HuH-7 (cell line): ENCODE data around the gene DRGX.

Experiments used
- DNase-seq: peaks from one replicate; pipeline ENCODE4 v3.0.0; 2011; ENCODE audit warnings: low spot score

The DRGX gene

DNA sequence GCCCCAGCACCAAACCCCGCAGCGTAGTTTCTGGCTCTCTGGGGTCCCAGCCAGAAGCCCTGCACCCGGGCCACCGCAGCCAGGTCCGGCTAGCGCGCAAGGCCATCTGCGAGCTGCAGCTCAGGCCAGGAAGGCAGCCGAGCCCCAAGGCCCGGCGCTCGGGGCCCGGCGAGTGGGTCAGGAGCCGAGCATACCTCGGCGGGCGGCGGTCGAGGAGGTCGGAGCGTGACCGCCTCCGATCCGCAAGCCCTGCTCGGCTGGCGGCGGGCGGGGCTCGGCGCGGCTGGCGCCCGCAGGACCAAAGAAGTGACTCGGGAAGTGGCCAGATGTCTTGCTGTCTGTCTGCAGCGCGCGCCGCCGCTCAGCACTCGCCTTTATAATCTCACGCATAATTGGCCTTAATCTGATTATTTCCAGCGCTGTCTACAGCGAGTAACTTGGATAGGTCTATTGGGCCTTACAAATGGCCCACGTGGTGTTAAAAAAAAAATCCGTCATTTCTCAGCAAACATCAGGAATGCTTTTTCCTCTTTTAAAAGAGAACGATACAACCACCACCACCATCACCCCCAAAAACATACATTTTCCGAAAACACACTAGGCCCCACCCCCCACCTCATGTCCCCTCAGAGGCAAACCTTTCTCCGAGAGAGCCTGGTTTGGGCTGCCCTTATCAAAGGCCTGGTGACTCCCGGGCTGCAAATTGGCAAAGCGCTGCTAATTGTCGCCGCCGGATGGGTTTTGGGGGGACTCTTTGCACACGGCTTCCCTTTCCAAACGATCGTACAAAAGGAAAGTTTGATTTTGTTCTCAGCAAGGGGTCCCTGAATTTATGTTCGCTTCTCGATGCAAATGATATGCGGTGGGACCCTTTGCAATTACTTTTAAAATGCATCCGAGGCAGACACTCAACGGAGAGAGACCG is at the start of gene DRGX:
DRGX (minus strand) TSS at position 349 of the 925 bp plus-strand sequence. CDS start 649 bp downstream, outside the sequence.
- DNase-seq: no peak

DNA sequence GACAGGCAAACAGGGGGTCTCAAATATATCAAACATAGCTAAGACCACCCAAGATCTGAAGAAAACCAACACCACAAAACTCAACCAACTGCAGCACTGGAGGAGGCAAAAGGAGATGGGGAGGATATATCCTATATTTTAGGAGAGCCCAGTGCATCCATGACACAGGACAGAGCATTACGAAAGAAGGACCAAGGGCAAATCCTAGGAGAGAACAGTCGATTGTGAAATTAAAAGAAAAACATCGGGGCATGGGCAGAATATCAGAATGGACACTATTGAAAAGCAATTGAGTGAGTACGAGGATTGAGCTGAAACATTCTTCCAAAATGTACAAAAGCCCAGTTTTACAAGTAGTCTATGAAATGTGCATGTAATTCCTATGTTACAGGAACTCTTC is 48.5 kb upstream of the DRGX start:
- no peak for DNase-seq

DNA sequence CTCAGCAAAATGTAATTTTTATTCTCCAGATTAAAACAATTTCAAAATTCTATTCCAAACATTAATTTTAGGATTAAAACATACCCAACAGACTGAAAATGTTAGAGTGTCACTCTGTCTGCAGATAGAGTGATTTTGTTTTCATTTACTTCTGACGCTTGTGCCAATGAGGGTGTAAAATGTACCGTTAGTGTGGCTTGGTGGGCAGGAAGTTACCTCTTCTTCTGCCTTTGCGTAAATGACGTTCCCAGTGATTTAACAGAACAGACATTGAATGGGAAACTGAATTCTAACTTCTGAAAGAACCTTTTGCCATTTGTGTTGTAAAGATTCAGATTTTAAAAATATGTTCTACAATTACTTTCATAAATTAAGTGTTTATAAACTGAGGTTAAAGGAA is 47.0 kb upstream of the DRGX start:
- no peak for DNase-seq

DNA sequence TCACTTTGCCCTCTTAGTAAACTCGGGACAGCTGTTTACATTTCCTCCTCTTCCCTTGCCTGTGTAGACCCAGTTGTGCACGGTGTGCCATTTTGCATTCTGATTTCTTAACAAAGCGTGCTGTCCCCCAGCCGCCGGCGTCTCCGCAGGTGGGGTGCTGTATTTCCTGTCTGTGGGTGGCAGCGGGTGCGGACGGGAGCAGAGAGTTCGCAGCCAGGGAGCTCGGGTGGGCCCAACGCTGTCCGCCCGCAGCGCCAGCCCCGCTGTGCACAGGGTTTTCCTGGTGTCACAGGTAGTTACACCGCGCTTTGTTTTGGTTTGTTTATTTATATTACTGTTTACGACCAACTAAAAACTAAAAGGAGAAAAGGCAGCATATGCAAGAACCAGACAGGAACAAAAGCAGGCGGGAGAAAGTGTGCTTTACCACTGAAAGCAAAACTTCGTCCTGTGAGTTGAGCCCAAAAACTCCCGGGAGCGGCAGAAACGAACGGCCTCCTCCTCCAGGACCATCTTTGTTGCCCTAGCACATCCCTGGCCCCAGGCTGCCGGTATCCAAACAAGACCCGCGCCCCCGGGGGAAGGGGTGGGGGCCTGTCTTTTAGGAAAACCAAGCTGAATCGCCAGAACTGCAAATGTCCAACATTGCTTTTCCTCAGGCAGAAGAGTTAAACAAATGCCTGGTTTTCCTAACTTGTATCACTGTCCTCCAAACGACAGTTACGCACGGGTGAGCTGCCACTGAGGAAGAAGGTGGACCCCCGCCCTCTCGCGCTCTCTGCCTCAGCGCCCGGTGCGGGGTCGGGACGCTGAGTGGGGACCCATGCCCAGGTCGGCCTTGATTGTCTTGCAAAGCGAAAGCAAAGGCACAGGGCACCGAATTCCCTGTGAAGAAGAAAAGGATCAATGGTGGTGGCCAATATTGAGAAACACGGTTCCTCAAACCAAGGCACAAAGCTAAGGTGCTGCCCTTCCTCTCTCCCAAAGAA is 45.9 kb upstream of the DRGX start:
- no peak for DNase-seq

DNA sequence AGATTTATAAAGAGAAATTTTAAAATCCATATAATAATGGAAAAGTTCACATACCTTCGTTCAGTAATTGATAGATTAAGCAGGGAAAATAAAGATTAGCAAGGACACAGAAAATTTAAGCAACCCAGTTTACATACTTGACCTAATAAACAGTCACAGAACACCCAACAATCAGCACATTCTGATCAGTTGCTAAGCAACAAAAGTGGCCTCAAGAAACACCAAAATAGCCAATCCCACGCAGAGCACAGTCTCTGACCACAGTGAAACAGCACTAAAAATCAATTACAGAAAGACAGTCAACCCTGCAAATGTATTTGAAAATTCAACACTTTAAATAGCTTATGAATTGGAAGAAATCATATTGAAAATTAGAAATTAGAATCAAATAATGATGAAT is 39.3 kb upstream of the DRGX start:
- no peak for DNase-seq

DNA sequence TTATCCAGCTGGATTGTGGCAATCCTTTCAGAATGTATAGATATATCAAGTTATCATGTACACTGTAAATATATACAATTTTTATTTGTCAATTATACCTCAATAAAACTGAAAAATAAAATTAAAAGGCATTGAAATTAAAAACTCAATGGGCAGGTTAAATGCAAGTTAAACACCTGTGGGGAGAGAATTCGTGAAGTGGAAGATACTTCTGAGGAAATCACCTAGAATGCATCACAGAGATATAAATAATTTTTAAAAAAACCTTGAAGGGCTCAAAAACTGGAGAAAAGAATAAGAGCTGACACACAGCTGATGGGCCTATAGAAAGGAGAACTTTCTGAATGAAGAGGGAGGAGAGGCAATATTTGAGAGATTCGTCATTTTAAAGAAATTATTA is 37.2 kb upstream of the DRGX start:
- DNase-seq: no peak

DNA sequence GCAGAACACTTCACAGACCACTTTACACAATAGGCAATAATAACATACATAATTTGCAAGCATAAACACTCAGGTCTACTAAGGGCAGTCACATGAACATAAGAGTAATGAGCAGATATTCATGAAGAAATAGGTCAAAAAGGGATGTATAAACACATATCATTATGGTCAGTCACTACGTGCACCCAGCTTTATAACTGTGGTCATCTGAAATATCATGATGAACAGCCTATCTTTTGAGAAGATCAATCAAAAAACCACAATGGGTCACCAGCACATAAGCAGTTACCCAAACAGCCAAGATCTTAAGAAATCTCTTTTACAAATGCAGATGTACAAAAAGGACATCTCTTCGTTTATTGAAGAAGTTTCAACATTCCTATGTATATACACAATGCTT is 35.5 kb upstream of the DRGX start:
- no peak for DNase-seq

DNA sequence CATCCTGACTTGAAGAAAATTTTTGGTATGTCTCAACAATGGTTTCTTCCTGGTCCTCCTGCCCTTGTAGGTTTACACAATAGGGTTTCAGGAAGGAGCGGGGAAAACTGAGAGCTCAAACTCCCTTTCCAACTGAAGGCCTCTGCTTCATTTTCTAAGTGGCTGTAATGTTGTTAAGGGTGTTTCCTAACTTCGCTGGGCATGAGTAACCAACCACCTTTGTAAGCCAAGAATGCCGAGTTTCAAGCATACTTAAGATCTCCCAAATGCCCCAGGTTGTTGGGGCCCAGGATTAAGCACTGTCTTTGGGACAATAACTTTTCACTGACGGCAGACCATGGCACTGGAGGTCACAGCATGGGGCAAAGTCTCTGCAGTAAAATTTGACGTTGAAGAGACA is 33.6 kb upstream of the DRGX start:
- DNase-seq: no peak

DNA sequence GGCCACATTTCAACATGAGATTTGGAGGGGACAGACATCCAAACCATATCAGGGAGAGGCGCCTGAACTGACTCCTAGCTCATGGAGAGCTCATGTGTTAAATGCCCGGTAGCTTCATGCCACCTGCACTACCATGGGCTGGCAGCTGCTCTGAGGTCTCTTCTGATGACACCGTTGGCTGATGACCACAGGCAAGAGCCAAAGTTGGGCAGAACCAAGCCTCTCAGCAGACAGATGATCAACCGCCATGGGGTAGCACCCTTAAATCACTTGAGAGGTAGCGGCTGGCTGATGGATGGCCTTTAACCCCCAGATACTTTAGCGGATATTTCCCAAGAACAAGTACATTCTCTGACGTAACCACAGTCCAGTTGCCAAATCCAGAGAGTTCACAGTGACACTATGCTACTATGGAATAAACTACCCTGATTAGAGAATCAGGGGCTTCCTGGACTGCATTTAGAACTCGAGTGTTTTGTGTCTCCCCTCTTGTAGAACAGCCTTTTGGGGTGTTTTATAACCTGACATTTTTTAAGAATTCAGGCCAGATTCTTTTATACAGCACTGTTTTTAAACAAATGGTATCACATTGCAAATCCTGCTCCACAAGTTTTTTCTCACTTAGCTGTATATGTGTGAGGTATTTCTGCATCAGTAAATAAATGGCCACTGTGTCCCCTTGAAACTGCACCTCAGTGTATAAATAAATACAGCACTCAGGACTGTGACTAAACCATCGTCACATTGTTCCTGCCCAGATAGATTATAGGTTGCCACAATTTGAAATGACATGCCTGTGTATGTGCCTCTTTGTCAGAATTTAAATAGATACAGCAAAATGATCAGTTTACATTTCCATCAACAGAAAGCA is 30.8 kb upstream of the DRGX start:
- no peak for DNase-seq

DNA sequence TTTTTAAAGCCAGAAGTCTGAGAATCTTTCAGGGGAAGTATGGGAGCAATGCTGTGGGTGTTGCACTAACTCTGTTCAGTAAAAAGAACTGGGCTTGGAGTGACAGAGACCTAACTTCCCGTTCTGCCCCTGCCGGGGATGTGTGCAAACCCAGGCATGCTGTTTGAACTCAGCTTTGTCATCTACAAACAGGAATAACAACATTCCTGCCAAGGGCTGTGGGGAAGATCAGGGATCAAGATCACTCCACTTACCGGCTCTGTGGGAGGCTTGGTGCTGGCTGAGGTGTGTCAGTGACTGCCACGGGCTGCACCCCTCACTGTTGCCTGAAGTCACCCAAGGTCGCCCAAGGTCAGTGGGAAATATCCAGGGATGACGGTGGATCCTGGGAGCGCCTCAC is 23.1 kb upstream of the DRGX start:
- no peak for DNase-seq

DNA sequence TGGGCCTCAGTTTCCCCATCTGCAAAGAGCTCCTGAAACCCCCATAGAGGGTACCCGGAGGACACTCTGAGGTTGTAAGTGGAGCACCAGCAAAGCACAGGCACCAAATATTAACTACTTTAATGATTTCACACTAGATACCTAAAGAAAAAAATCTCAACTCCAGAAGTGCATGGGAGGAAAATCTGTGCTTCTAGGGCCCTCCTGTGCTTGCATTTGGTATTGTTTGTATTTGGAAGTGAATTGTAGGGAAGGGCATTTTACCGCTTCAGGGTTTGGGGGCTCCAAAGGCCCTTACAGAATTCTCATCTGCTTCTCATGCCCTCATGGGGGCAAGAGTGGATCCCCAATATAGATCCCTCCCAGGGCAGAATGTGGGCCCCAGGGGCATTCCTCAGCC is 22.4 kb upstream of the DRGX start:
- no peak for DNase-seq

DNA sequence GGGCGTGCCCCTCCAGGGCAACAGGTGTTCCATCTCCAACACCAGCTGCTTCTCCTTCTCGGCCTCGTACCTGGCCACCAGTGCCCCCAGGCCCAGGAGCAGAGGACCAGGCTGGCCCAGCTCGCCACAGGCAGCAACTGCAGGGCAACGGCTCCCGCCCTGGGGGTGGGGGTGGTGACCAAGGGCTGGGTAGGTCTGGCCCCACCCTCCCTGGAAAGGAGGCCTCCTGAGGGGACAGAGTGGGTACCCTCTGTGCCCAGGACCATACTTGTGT is 22.1 kb upstream of the DRGX start:
- DNase-seq: no peak

DNA sequence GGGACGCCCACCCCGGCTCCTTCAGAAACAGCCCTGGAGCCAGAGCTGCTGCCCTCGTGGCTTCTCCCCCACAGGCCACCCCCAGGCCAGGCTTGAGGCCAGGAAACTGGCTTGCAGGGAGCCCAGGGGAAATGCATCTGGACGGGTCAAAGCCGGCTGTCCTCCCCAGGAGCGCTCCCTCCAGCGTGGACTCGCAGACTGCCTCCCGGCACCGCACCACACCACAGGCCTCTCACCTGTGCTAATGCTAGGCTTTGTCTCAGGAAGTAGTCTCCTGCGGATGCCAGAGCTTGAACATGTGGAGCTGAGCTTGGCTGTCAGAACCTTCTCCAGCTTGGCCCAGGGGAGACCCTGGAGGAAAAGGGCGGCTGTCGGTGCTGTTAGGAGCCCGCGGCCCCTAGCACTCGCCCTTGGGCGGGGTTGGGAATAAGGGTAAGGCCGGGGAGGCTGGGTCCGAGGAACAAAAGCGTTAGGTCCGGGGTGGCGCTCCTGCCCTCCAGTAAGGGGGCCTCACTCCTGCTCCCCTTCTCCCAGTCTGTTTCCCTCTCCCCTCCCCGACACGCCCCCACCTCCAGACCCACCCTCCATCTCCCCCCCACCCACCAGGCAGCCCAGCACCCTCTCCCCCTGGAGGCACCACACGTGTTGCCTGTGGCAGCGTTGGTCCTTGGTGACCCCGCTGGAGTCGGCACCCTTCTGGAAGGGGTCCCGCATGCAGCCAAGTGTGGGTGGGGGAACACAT is 21.6 kb upstream of the DRGX start:
- DNase-seq: no peak

DNA sequence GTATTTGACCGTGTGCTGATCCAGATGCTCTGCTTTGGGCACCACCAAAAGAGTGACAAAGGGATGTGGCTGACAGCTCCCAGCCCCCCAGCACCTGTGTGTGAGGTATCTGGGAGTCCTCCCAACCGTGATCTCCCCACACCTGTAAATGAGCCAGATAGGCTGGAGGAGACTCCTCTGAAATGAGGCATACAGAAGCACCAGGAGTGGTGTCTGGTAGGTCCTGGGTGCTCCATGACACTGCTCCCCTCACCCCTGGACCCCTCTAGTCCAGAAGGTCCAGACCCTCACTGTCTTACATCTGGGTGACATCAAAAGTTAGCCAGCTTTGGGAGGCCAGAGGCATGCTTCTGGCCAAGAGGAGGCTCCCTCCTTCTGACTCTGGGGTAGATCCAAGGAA is 20.0 kb upstream of the DRGX start:
- DNase-seq: no peak

DNA sequence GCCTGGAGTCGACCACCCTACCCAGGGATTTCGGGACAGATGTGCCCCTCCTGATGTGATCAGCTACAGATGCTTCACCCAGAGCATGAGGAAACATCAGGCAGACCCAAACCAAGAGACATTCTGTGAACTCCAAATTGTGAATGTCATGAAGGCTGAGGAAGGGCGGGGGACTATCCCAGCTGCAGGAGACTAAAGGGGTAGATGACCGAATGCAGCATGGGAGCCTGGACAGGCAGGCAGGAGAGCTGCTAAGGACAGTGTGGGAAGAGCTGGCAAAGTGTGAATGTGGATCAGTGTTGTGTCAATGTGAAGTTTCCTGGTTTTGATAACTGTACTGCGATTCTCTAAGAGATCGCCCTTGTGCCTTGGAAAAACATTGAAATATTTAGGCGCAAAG is 19.2 kb upstream of the DRGX start:
- no peak for DNase-seq

DNA sequence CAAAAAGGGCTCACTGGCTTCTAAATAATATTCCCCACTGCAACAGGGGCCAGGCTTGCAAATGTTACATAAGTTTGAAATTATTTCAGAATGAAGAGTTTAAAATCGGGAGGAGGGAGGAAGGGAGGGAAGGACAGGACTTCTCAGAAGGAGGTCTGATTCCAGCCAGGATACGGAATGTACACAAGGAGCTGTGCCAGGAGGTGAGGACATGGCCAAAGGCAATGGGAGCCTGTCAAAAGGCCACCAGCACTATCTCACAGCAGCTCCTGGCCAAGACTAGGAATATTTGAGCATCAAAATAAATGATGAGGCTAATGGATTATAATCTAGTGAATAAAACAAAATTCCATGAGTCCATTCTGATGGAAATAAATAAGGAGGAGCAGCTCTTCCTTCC is 18.6 kb upstream of the DRGX start:
- no peak for DNase-seq

DNA sequence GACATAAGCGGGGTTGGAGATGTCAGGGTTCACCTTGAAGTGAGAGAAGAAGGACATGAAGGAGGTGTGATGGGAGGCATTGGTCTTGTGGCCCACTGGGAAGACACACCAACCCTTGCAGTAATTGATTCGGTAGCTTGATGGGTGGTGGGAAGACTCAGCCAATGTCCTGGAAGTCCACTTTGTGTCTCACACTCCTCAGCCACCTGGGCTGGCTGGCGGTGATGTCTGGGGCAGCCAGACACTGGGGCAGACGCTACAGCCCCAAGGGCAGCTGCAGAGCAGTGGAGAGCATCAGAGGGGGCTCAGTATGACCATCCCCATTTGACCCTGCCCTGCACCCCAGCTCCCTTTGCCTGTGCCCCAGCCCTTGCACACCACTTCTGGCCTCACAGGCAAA is 16.7 kb upstream of the DRGX start:
- no peak for DNase-seq

DNA sequence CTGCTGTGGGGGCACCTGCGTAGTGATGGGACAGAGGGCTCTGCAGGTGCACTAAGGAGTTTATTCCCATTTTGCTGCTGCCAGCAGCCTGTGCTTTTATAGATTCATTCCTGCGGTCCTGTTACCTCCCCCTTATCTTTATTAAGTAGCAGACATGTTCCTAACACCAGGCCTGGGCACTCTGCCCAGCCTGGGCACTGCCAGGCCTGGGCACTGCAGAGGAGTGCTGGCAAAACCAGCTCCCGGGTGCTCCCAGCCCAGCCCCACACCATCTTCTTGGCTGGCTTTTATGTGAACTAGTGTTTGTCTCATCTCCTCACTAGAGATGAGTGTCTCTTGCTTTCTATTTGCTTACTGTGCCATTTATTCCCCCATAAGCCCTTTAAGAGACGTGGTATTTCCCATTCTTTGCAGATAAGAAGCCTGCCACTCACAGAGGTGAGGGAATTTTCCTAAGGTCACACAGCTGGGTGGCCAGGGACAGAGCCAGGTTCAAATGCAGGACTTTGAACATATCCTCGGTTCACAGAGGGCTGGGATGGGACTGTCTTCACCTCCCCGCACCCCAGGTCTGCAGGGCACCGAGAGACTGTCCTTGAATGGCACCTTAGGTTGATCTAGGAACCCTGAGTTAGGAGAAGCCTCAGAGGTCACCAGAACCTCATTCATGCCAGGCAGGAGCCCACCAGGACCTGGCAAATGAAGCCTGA is 14.6 kb upstream of the DRGX start:
- DNase-seq: no peak

DNA sequence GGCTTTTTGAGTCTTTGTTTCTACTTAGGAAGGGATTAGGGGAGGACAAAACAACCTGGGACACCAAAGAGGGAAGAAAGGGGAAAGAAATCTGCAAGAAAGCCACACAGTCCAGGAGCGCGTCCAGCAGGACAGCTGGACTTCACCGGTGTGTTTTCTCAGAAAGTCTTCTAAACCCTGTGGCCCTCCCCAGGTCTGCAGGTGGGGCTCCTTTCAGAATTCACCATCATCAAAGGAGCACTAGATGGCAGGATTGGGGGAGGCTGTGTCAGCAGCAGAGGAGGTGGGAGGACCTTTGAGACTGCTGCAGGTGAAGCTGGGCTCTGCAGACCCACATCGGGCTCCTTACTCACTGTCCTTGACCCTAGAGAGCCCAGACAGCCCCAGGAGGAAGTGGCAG is 13.9 kb upstream of the DRGX start:
- no peak for DNase-seq

DNA sequence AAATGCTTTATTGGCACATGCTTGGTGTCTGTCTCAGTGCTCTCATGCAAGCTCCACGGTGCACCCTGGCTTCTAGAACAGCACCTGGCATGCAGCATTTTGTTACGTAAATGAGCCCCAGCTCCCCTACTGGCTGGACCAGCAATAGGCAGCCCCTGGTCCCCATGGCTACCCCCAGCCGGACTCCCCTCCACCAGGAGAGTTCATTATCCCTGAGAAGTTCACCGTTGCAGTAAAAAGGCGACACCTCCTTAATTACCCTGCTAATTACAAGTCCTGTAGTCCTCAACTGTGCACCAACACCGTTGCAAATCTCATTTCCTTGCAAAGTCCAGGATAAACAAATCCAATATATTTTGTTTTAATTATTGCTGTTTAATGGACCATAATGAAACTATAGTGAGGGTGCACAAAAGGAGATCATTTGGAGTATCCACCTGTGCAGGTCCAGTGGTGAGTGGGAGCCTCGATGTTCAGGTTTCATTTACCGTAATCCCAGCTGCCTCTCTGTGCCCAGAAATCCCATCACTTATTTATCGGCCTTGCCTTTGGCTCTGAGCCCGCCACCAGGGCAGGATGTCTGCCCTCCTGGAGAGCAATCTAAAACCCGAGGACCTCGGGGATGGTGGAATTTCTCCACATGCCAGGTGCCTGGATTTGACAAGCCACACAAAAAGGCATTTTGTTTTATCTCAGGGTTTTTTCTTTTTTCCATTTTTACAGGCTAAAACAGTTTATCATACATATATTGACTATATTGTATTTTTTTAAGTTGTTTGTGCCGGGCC is 12.8 kb upstream of the DRGX start:
- DNase-seq: no peak
